ENCODE measurements around the gene NSD1.
"Not testable (repeated sequence)": the region's sequence is repeated elsewhere in the genome, so short reads cannot be mapped to it uniquely, and the experiment has no call there.

NSD1 gene

GRCh38 chr5:177232761-177233160 is 99.2 kb downstream of the NSD1 start:
- DNase-seq, result no peak

GRCh38 chr5:177233206-177233605 is 99.6 kb downstream of the NSD1 start:
- DNase-seq, result no peak

DNA sequence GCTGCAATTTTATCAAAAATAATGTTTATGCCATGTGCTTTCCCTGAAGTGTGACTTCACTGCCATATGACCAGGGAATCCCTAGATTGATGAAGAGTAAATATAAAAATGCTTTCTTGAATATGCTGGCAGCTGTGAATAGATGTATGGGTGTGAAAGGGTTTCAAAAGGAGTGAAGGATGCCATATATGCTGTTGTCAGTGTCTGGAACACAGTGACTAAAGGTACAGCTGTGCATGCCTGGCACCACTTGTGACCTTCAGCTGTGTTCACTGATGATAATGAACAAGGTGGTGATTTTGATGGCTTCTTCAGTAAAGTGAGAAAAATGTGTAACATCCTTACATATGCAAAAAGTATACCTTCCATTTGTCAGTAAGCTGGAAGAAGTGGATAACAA is 100.2 kb downstream of the NSD1 start:
- no peak for DNase-seq

- DNase-seq, result no peak
These were observed 101.3 kb downstream of the NSD1 start for GRCh38 chr5:177234841-177235240.

DNA sequence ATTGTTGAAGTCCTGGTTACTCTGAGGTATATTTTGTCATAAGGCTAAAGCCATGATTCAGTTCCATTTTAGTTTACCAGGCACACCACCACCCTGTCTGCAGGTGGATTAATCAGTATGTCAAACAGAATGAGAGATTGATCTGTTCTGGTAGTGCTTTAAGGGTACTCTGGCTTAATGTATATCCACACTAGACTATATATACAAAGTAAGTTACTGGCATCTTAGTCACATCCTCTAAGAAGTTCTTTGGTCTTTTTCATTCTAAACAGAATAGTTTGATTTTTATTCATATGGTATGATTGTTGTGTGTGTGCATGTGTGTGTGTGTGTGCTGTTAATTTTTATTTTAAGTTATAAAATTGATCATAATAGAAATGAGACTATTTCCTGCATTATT is 108.2 kb downstream of the NSD1 start:
- DNase-seq, result no peak

- no peak for DNase-seq
These were observed 108.7 kb downstream of the NSD1 start for GRCh38 chr5:177242304-177242703.

DNA sequence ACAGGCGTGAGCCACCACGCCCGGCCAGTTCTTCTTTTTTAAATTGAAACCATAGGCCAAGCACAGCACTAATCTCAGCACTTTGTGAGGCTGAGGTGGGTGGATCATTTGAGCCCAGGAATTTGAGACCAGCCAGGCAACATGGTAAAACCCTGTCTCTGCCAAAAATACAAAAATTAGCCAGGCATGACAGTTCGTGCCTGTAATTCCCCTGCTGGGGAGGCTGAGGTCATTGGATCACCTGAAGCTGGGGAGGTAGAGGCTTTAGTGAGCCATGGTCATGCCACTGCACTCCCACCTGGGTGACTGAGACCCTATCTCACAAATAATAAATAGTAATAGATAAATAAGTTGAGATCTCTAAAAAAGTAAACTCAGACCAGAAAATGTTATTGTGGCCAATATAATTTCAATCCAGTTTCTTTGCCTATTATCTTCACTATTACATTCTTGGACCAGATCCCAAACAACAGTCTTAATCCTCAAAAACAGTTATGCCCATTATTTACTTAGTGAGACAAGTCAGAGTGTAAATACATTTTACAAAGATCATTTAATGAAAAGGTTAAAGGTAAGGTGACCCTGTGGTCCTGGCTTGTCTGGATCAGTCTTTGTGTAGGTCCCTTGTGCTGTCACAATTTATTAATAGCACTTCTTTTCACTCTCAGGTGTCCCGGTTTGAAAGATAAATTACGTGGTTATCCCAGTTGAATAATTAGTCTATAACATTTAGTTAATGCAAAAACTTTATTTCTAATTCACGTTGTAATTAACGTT is 116.4 kb downstream of the NSD1 start:
- no peak for DNase-seq

DNA sequence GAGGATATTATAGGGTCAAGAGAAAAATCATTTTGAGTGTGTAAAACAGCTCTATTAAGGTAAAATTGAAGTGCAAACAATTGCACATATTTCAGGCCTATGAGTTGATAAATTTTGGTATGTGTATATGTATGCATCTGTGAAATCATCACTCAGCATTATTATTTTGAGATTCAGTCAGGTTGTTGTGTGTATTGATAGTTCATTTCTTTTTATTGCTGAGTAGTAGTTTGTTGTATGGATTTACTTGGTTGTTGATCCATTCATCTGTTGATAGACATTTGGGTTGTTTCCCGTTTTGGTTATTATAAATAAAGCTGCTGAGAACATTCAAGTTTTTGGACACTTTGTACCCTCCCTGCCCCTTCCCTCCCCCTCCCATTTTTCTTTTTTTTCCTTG is 119.7 kb downstream of the NSD1 start:
- DNase-seq, result no peak

GRCh38 chr5:177256296-177256695 is 122.7 kb downstream of the NSD1 start:
- DNase-seq, result peak; percentile 14

GRCh38 chr5:177258711-177259110 is 125.1 kb downstream of the NSD1 start:
- not testable (repeated sequence) for DNase-seq

GRCh38 chr5:177260961-177261360 is 127.4 kb downstream of the NSD1 start:
- DNase-seq, result no peak

- DNase-seq, result no peak
These were observed 127.9 kb downstream of the NSD1 start for GRCh38 chr5:177261510-177261909.

DNA sequence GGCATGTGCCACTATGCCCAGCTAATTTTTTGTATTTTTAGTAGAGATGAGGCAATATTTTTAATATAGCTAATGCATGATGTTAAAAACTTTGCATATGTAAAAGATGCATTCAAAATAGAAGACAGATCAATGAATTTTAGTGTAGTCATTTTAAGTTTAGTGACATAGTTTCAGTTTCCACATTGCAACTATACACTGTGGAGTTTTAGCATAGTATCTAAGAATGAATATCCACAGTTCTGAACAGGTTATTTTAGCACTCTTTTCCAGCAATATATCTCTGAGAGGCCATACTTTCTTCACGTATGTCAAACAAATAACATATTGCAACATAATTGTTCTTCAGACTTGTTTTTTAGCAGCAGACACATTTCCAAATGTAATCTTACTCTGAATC is 130.6 kb downstream of the NSD1 start:
- no peak for DNase-seq

DNA sequence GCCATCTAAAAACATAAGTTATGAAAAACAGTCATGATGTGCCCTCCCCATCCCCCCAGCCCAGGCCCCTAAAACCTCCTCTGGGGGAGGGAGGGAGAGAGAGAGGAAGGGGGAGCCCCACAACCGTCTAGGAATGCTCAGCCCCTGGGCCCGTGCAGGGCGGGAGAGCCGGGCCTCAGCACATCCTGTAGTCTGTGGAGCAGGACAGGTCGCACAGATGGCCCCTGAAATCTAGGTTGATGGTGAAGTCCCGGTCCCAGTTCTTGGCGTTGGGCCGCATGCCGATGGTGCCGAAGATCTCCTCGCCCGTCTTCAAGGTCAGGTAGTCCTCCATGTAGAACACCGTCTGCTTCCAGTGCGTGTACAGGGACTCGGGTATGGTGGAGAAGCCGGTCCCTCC is 131.8 kb downstream of the NSD1 start:
- DNase-seq, result no peak

DNA sequence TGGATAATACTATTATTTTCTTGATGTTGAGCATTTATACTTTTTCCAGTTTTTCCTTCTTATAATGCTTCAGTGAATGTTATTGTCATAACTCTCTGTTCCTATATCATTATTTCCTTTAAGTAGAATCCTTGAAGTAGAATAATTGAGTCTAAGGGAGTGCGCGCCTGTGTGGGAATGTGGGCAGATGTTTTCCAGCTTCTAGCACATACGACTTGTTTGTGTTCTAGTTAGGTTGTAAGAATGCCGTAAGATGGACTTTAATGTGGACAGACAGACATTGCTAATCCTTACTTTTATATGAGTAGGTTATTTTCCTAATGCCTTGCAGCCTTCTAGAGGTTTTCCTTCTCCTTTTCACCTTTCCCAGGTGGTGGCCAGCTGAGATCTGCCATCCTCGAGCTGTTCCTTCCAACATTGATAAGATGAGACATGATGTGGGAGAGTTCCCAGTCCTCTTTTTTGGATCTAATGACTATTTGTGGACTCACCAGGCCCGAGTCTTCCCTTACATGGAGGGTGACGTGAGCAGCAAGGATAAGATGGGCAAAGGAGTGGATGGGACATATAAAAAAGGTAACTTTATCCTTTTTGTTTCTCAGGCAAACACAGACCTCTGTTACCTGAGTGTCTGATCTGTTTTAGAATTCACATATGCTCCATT is 135.8 kb downstream of the NSD1 start:
- no peak for DNase-seq

DNA sequence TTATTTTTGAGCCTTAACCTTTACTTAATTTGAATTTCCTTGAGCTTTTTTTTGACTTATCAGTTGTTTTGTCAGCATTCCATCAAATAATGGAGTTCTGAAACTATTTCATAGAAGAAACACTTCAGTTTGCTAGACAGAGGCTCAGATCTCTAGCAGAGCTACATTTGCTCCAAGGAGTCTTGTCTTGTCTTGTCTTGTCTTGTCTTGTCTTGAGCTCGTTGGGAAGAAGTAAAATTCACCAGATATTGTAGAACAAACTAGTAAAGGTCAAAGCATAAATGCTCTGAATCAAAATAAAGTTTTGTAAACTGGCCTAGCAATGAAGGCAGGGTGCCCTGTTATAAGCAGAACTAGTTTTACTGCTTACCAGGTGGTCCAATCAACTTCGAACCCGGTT is 136.4 kb downstream of the NSD1 start:
- no peak for DNase-seq

- no peak for DNase-seq
These were observed 137.1 kb downstream of the NSD1 start for GRCh38 chr5:177270653-177271052.

DNA sequence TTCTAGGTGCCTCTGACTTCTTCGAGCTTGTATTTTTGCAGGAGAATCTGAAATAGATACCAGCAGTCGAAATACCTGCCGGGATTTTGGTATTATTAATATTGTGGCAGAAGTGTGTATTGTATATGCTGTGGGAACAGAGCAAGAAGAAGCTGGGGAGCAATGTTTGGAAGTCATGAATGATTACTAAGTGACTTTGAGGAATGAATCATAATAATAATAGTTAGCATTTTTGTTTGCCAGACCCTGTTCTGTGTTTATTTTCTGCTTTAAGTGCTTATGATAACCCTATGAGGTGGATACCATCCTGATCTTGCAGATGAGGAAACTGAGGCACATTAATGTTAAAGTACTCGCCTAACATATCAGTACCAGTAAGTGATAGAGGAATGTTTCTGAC is 137.5 kb downstream of the NSD1 start:
- DNase-seq, result no peak

DNA sequence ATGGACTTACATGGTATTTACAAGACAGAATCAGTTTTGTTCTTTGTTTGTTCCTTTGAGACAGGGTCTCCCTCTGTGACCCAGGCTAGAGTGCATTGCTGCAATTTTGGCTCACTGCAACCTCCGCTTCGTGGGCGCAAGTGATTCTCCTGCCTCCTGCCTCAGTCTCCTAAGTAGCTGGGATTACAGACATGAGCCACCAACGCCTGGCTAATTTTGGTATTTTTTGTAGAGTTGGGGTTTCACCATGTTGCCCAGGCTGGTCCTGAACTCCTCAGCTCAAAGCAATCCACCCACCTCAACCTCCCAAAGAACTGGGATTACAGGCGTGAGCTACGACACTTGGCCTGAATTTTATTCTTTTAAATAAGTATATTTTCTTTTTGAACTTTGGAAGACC is 142.3 kb downstream of the NSD1 start:
- no peak for DNase-seq

DNA sequence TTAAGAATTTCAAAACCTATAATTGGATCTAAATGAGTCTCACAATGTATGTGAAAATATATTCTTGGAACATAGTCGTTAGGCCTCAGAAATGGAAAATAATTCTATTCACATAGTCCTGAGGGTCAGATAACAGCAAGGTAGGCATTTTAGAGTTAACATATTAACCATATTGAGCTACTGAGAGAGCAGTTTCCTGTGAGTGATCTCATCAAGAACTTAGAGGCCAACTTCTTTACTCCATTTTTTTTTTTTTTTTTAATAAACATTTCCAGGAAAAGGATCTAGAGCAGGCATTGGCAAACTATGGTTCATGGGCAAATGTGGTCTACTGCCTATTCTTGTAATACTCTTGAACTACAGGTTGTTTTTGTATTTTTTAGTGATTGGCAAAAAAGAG is 143.3 kb downstream of the NSD1 start:
- DNase-seq, result no peak

DNA sequence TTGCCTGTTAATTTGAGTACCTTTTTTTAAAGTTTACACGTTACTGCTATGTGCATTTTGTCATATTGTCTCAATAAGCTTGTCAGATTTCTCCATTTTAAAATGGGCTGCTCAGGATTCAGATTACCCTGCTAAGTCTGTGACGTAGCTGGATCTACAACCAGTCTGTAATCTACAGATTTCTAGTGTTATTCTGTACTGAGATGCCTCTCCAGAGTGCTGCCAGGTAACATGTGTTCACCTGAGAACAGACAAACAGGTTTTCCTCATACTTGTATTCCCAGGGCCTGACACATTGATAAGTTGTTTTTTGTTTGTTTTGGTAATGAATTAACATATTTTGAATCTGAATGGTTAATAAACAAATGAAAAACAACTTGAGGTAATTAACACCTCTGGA is 154.6 kb downstream of the NSD1 start:
- DNase-seq, result no peak

DNA sequence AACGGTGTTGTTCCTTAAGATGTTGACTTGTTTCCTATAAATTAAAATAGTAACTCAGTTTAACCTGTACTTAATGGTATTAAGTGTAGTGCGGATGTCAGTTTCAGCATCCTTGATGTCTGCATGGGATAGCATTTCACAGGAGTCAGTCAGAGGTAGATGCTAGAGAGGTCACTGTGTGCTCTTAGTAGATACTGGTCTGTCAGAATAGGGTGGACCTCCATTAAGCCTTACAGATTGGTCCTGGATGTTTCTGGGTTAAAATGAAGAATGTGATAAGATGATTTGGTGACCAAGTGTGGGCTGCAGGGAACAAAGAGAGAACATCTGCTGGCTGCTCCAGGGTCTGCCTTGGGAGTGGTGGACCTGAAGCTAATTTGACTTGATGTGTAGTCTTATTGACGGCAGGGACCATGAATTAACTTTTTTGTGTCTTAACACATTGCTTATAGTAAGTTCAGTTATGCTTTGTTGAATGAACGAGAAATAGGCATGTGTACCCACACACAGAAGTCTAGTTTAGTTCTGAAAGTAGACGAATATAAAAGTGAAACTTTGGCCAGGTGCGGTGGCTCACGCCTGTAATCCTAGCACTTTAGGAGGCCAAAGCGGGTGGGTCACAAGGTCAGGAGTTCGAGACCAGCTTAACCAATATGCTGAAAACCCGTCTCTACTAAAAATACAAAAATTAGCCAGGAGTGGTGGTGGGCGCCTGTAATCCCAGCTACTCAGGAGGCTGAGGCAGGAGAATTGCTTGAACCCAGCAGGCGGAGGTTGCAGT is 157.4 kb downstream of the NSD1 start:
- DNase-seq, result no peak

- no peak for DNase-seq
These were observed 158.2 kb downstream of the NSD1 start for GRCh38 chr5:177291735-177292134.

Measured in NCI-H2029 (cell line).